GM12891 (cell line): ENCODE data around the gene KRT4.

Source experiments
- PAX5 ChIP-seq: IDR thresholded peaks from 2 replicates; pipeline ENCODE4 v1.6.1; 2011; ENCODE audit warnings: low read length, moderate library complexity, mild to moderate bottlenecking; ENCODE audit not compliant: insufficient read depth, severe bottlenecking
- POLR2A ChIP-seq: IDR thresholded peaks from 2 replicates; pipeline ENCODE4 v1.6.1; 2011; ENCODE audit warnings: low read depth, low read length, control low read depth
- POLR2AphosphoS5 ChIP-seq: IDR thresholded peaks from 2 replicates; pipeline ENCODE4 v1.6.1; 2011; ENCODE audit warnings: low read depth, low read length, control low read depth
- POU2F2 ChIP-seq: IDR thresholded peaks from 2 replicates; pipeline ENCODE4 v1.6.1; 2011; ENCODE audit warnings: low read depth, mild to moderate bottlenecking, control low read depth, low read length, moderate library complexity
- SPI1 ChIP-seq: IDR thresholded peaks from 2 replicates; pipeline ENCODE4 v1.6.1; 2011; ENCODE audit warnings: low read depth, low read length, control low read depth
- TAF1 ChIP-seq: IDR thresholded peaks from 2 replicates; pipeline ENCODE4 v1.6.1; 2011; ENCODE audit warnings: low read depth, low read length, control low read depth

- TF ChIP-seq POLR2A, result no peak
- no peak for TF ChIP-seq TAF1
- no peak for TF ChIP-seq POU2F2
- TF ChIP-seq POLR2AphosphoS5, result no peak
- TF ChIP-seq SPI1, result no peak
- TF ChIP-seq PAX5, result no peak
These were observed 24.9 kb upstream of the KRT4 start for GRCh38 chr12:52838609-52839435.
